ENCODE results near the gene PIK3C2B.

- TF ChIP-seq CTCF (conservative IDR thresholded peaks at IDR 0.05) (no peak), EZH2 (IDR thresholded peaks at IDR 0.05; ENCODE audit: low read depth) (no peak)
Measured at GRCh38 chr1:204541626-204542025, 47.0 kb upstream of the PIK3C2B start.

Measured in PC-9 (cell line).